Cerebellar cortex (tissue), 1 donor: ENCODE results near the gene INSL6.
A peak's percentile ranks its signal among the peaks of the same experiment; 100 is the strongest.
"Not testable (repeated sequence)": the region's sequence is repeated elsewhere in the genome, so short reads cannot be mapped to it uniquely, and the experiment has no call there.

Experiments
- DNase-seq: peaks from one replicate; pipeline ENCODE4 v3.0.0-alpha.2; 2015; ENCODE audit warnings: low spot score

INSL6 gene

GRCh38 chr9:5185220-5185840, at the start of gene INSL6:
TSS of gene INSL6 (minus strand) at chr9:5185639. CDS start at chr9:5185602, 37 bp downstream.
- DNase-seq, result no peak

- no peak for DNase-seq
These were observed 45.8 kb upstream of the INSL6 start, which contains the start of gene INSL4 for GRCh38 chr9:5231212-5231611. TSS of gene INSL4 (plus strand) at chr9:5231419. CDS start at chr9:5231524, 105 bp downstream.

- DNase-seq, result no peak
These were observed 45.1 kb upstream of the INSL6 start for GRCh38 chr9:5230554-5230953.

GRCh38 chr9:5205071-5205470, 19.6 kb upstream of the INSL6 start:
- no peak for DNase-seq

GRCh38 chr9:5195463-5195862, 10.0 kb upstream of the INSL6 start:
- no peak for DNase-seq

GRCh38 chr9:5193345-5193744, 7.9 kb upstream of the INSL6 start:
- no peak for DNase-seq

GRCh38 chr9:5191985-5192384, 6.5 kb upstream of the INSL6 start:
- DNase-seq, result no peak

- DNase-seq, result no peak
These were observed 2.9 kb upstream of the INSL6 start for GRCh38 chr9:5188060-5188984.

- DNase-seq, result peak; percentile 57
These were observed 1.2 kb upstream of the INSL6 start for GRCh38 chr9:5186416-5187169.

GRCh38 chr9:5184776-5185175, 663 bp downstream of the INSL6 start:
- DNase-seq, result no peak

GRCh38 chr9:5180631-5181030, 4.8 kb downstream of the INSL6 start:
- DNase-seq, result not testable (repeated sequence)

GRCh38 chr9:5178126-5178805, 7.2 kb downstream of the INSL6 start:
- DNase-seq, result no peak

GRCh38 chr9:5146241-5146640, 39.2 kb downstream of the INSL6 start:
- DNase-seq, result no peak

GRCh38 chr9:5144217-5144616, 41.2 kb downstream of the INSL6 start:
- DNase-seq, result no peak

- DNase-seq, result no peak
These were observed 45.3 kb downstream of the INSL6 start for GRCh38 chr9:5140151-5140550.

GRCh38 chr9:5122516-5122915, 62.9 kb downstream of the INSL6 start:
- no peak for DNase-seq

GRCh38 chr9:5122116-5122515, 63.3 kb downstream of the INSL6 start:
- no peak for DNase-seq

- DNase-seq, result no peak
These were observed 71.3 kb downstream of the INSL6 start for GRCh38 chr9:5113994-5114748.
